Caco-2 (cell line): ENCODE measurements around the gene FRMPD1. TPM values are rescaled to one million over a fixed set of nuclear protein-coding genes. Genes with fewer than 3 reads are reported as not detected.

Experiments
- BruUV-seq: library from RNA; stranded (reverse); fragments of 400-500 nt; replicated peaks from 2 replicates; lab custom pipeline; 2021; lab: Mats Ljungman, UMichigan
- CTCF ChIA-PET: fragments of 300-600 bp; sonication (Branson Sonifier 250); formaldehyde crosslinking; loops from one replicate; lab custom pipeline; 2022; ENCODE audit warnings: antibody characterized with exemption; lab: Charles Lee
- POLR2A ChIA-PET: fragments of 300-600 bp; sonication (Branson Sonifier 250); formaldehyde crosslinking; loops from one replicate; lab custom pipeline; 2022; ENCODE audit warnings: antibody characterized with exemption; lab: Charles Lee
- DNase-seq, 2 experiments: peaks; one replicate each; pipeline versions ENCODE4 v3.0.0 to v3.0.0-alpha.2; 2020 to 2022
- H3K27me3 ChIP-seq: replicated peaks from 2 replicates; pipeline ENCODE4 v1.6.0; 2011; ENCODE audit warnings: low read length; ENCODE audit not compliant: control insufficient read depth, insufficient read depth
- H3K36me3 ChIP-seq: 2 replicates; pipeline ENCODE4 v1.5.1; 2011; ENCODE audit warnings: low read length; ENCODE audit not compliant: control insufficient read depth, insufficient read depth
- H3K4me1 ChIP-seq: fragments of 250-450 bp; sonication (Bioruptor Pico); 2 replicates; pipeline ENCODE4 v1.5.1; 2020; ENCODE audit warnings: mild to moderate bottlenecking
- H3K4me3 ChIP-seq: 2 replicates; pipeline ENCODE4 v1.5.1; 2011; ENCODE audit warnings: low read depth, mild to moderate bottlenecking, control low read depth, low read length
- H3K9me3 ChIP-seq: fragments of 250-450 bp; sonication (Bioruptor Pico); 2 replicates; pipeline ENCODE4 v1.5.1; 2020; ENCODE audit warnings: mild to moderate bottlenecking, moderate library complexity
- H3K27ac Mint-ChIP-seq: one replicate; pipeline ENCODE4 v1.8.0; 2022; ENCODE audit warnings: mixed read lengths; ENCODE audit not compliant: unreplicated experiment
- H3K27me3 Mint-ChIP-seq: one replicate; pipeline ENCODE4 v1.8.0; 2022; ENCODE audit warnings: mixed read lengths; ENCODE audit not compliant: insufficient read depth, unreplicated experiment
- H3K36me3 Mint-ChIP-seq: one replicate; pipeline ENCODE4 v1.8.0; 2022; ENCODE audit warnings: mild to moderate bottlenecking, mixed read lengths; ENCODE audit not compliant: insufficient read depth, unreplicated experiment
- H3K4me1 Mint-ChIP-seq: one replicate; pipeline ENCODE4 v1.8.0; 2022; ENCODE audit warnings: low read depth, mixed read lengths; ENCODE audit not compliant: unreplicated experiment
- H3K4me3 Mint-ChIP-seq: one replicate; pipeline ENCODE4 v1.8.0; 2022; ENCODE audit warnings: mild to moderate bottlenecking, moderate library complexity, mixed read lengths; ENCODE audit not compliant: unreplicated experiment
- H3K9me3 Mint-ChIP-seq: one replicate; pipeline ENCODE4 v1.8.0; 2022; ENCODE audit warnings: mixed read lengths; ENCODE audit not compliant: unreplicated experiment
- intact Hi-C: fragments of 100-400 bp; cut with micrococcal nuclease; formaldehyde crosslinking; loops from one replicate; pipeline ENCODE4 v1.10.0; 2022; ENCODE audit not compliant: unreplicated experiment
- total RNA-seq: library from RNA; stranded (reverse); gene quantifications from 2 replicates; pipeline ENCODE4 v1.2.3, GENCODE V29; 2022
- TF ChIP-seq, protein P1 (sequence below), 2 experiments: fragments of 200-600 bp in 1 of 2; IDR thresholded peaks; 1 replicate in 1 of 2; 2 replicates in 1 of 2; pipeline versions ENCODE4 v1.5.1 to v1.8.0; 2011 to 2022; ENCODE audit warnings: antibody characterized with exemption in 1 of 2, control low read depth in 1 of 2, inconsistent platforms in 1 of 2, low read depth in 1 of 2, low read length in 1 of 2, mild to moderate bottlenecking in 1 of 2, moderate library complexity in 1 of 2; ENCODE audit not compliant: insufficient read depth in 1 of 2, severe bottlenecking in 1 of 2, unreplicated experiment in 1 of 2

Gene FRMPD1
- total RNA-seq, 1 experiment from 2014 or later, result not detected

DNA sequence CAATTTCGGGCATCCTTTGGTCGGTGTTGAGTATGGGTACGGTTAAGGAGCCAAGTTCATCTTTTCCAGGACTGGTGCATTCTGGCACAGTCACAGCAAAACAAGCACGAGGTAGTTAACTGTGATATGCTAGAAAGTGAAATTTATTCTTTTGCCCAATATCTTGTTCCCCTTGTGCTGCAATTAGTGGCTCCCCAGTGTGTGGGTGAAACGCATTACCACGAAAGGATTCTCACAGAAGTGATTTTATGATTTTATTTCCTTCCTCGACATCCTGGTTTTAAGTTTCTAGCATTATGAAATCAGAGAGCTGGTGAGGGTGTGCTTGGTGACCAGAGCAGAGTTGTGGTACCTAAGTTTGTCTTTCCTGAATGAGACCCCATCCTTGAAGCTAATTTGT is 1.5 kb downstream of the FRMPD1 start:
- TF ChIP-seq, protein P1, sequence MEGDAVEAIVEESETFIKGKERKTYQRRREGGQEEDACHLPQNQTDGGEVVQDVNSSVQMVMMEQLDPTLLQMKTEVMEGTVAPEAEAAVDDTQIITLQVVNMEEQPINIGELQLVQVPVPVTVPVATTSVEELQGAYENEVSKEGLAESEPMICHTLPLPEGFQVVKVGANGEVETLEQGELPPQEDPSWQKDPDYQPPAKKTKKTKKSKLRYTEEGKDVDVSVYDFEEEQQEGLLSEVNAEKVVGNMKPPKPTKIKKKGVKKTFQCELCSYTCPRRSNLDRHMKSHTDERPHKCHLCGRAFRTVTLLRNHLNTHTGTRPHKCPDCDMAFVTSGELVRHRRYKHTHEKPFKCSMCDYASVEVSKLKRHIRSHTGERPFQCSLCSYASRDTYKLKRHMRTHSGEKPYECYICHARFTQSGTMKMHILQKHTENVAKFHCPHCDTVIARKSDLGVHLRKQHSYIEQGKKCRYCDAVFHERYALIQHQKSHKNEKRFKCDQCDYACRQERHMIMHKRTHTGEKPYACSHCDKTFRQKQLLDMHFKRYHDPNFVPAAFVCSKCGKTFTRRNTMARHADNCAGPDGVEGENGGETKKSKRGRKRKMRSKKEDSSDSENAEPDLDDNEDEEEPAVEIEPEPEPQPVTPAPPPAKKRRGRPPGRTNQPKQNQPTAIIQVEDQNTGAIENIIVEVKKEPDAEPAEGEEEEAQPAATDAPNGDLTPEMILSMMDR (IDR thresholded peaks at IDR 0.05; ENCODE audit: insufficient read depth in 1 of 2, low read depth in 1 of 2, low read length in 1 of 2, severe bottlenecking in 1 of 2, unreplicated experiment in 1 of 2), result no peak
- H3K27ac Mint-ChIP-seq, result no peak overlapping the region
- peaks cover 42% of the 10 kb centered on the region for H3K27me3 Mint-ChIP-seq
- BruUV-seq, result no TSS peak
- no peak for DNase-seq
- CTCF ChIA-PET, result no interaction called here
- no peaks in the 10 kb centered on the region for H3K9me3 Mint-ChIP-seq
- intact Hi-C loops, result loop anchor here (5.0 kb wide), 2 partner anchors 50 to 60 kb away; partner anchors contain the start of gene TOMM5
- Histone ChIP-seq H3K27me3 (peaks cover 1% of the 10 kb centered on the region), H3K36me3 (no peaks in the 10 kb centered on the region), H3K4me1 (peaks cover 4% of the 10 kb centered on the region), H3K4me3 (no peak overlapping the region), H3K9me3 (no peaks in the 10 kb centered on the region)
- POLR2A ChIA-PET, result no interaction called here
- no peak overlapping the region for H3K4me3 Mint-ChIP-seq
- no peaks in the 10 kb centered on the region for H3K4me1 Mint-ChIP-seq
- H3K36me3 Mint-ChIP-seq, result no peaks in the 10 kb centered on the region

GRCh38 chr9:37653385-37653784 is 2.6 kb downstream of the FRMPD1 start:
- intact Hi-C loops, result loop anchor here (5.0 kb wide), 2 partner anchors 49 to 61 kb away; partner anchors contain the start of gene TOMM5
- ChIA-PET POLR2A (no interaction called here), CTCF (no interaction called here)
- peaks cover 4% of the 10 kb centered on the region for H3K4me1 ChIP-seq
- DNase-seq, result no peak
- H3K36me3 ChIP-seq, result no peaks in the 10 kb centered on the region
- Mint-ChIP-seq H3K9me3 (no peaks in the 10 kb centered on the region), H3K4me1 (no peaks in the 10 kb centered on the region), H3K36me3 (no peaks in the 10 kb centered on the region), H3K27ac (no peak overlapping the region), H3K4me3 (no peak overlapping the region), H3K27me3 (peaks cover 40% of the 10 kb centered on the region)
- no TSS peak for BruUV-seq
- H3K27me3 ChIP-seq, result peaks cover 1% of the 10 kb centered on the region
- H3K9me3 ChIP-seq, result no peaks in the 10 kb centered on the region
- no peak overlapping the region for H3K4me3 ChIP-seq
- TF ChIP-seq, protein P1 (IDR thresholded peaks at IDR 0.05; ENCODE audit: insufficient read depth in 1 of 2, low read depth in 1 of 2, low read length in 1 of 2, severe bottlenecking in 1 of 2, unreplicated experiment in 1 of 2), result no peak

- H3K9me3 ChIP-seq, result no peaks in the 10 kb centered on the region
- H3K36me3 Mint-ChIP-seq, result no peaks in the 10 kb centered on the region
- H3K4me1 Mint-ChIP-seq, result no peaks in the 10 kb centered on the region
- no peak overlapping the region for H3K4me3 ChIP-seq
- BruUV-seq, result no TSS peak
- no peak overlapping the region for H3K27ac Mint-ChIP-seq
- peaks cover 34% of the 10 kb centered on the region for H3K27me3 Mint-ChIP-seq
- no peaks in the 10 kb centered on the region for H3K9me3 Mint-ChIP-seq
- peaks cover 1% of the 10 kb centered on the region for H3K27me3 ChIP-seq
- H3K36me3 ChIP-seq, result no peaks in the 10 kb centered on the region
- intact Hi-C loops, result no loop called here
- H3K4me1 ChIP-seq, result no peaks in the 10 kb centered on the region
- no peak for DNase-seq
- TF ChIP-seq, protein P1 (IDR thresholded peaks at IDR 0.05; ENCODE audit: insufficient read depth in 1 of 2, low read depth in 1 of 2, low read length in 1 of 2, severe bottlenecking in 1 of 2, unreplicated experiment in 1 of 2), result no peak
- POLR2A ChIA-PET, result no interaction called here
- H3K4me3 Mint-ChIP-seq, result no peak overlapping the region
- CTCF ChIA-PET, result no interaction called here
Measured at GRCh38 chr9:37656936-37657335, 6.2 kb downstream of the FRMPD1 start.
